ENCODE results near the gene TRDN. TPM values are rescaled to one million over a fixed set of nuclear protein-coding genes. Genes with fewer than 3 reads are reported as not detected.

The TRDN gene
- polyA plus RNA-seq, 1 donor from 2014 or later: not detected

GRCh38 chr6:123551939-123552707, 84.6 kb downstream of the TRDN start:
- H3F3A ChIP-seq (ENCODE audit: insufficient read depth, low read length, poor library complexity, severe bottlenecking): no peaks in the 10 kb centered on the region
- H3K36me3 ChIP-seq (ENCODE audit: insufficient read depth, low read length): no peaks in the 10 kb centered on the region
- H3K9me2 ChIP-seq (ENCODE audit: insufficient read depth, low read length): no peaks in the 10 kb centered on the region
- H4K20me1 ChIP-seq (ENCODE audit: insufficient read depth): no peaks in the 10 kb centered on the region
- H3K9me3 ChIP-seq (ENCODE audit: low read length): no peaks in the 10 kb centered on the region
- no peak overlapping the region for H3K9ac ChIP-seq (ENCODE audit: low read length)
- no peaks in the 10 kb centered on the region for H3K79me2 ChIP-seq (replicated peaks; ENCODE audit: insufficient read depth, low read length)
- H2AFZ ChIP-seq (ENCODE audit: low read depth, low read length): no peak overlapping the region
- H3K4me3 ChIP-seq (ENCODE audit: low read length): no peak overlapping the region
- TF ChIP-seq REST (IDR thresholded peaks at IDR 0.05; ENCODE audit: borderline replicate concordance) (no peak), POLR2AphosphoS5 (IDR thresholded peaks at IDR 0.05) (no peak), MXI1 (conservative IDR thresholded peaks at IDR 0.05; ENCODE audit: poor library complexity, severe bottlenecking) (no peak), RAD21 (conservative IDR thresholded peaks at IDR 0.05) (no peak), EZH2 (IDR thresholded peaks at IDR 0.05; ENCODE audit: borderline replicate concordance, insufficient read depth, low read length, poor library complexity, severe bottlenecking) (no peak)
- TF ChIP-seq, protein P1, sequence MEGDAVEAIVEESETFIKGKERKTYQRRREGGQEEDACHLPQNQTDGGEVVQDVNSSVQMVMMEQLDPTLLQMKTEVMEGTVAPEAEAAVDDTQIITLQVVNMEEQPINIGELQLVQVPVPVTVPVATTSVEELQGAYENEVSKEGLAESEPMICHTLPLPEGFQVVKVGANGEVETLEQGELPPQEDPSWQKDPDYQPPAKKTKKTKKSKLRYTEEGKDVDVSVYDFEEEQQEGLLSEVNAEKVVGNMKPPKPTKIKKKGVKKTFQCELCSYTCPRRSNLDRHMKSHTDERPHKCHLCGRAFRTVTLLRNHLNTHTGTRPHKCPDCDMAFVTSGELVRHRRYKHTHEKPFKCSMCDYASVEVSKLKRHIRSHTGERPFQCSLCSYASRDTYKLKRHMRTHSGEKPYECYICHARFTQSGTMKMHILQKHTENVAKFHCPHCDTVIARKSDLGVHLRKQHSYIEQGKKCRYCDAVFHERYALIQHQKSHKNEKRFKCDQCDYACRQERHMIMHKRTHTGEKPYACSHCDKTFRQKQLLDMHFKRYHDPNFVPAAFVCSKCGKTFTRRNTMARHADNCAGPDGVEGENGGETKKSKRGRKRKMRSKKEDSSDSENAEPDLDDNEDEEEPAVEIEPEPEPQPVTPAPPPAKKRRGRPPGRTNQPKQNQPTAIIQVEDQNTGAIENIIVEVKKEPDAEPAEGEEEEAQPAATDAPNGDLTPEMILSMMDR (IDR thresholded peaks at IDR 0.05; ENCODE audit: poor library complexity, severe bottlenecking): no peak
- no peak overlapping the region for H3K27ac ChIP-seq (ENCODE audit: low read length)
- no peak overlapping the region for H3K4me2 ChIP-seq (ENCODE audit: low read length)
- no peaks in the 10 kb centered on the region for H3K27me3 ChIP-seq (ENCODE audit: insufficient read depth, low read depth, low read length)

GRCh38 chr6:123550052-123550617, 86.6 kb downstream of the TRDN start:
- Histone ChIP-seq H3F3A (ENCODE audit: insufficient read depth, low read length, poor library complexity, severe bottlenecking) (no peaks in the 10 kb centered on the region), H3K27me3 (ENCODE audit: insufficient read depth, low read depth, low read length) (no peaks in the 10 kb centered on the region), H3K9me3 (ENCODE audit: low read length) (no peaks in the 10 kb centered on the region), H3K27ac (ENCODE audit: low read length) (no peak overlapping the region), H2AFZ (ENCODE audit: low read depth, low read length) (no peak overlapping the region), H3K79me2 (replicated peaks; ENCODE audit: insufficient read depth, low read length) (no peaks in the 10 kb centered on the region), H3K4me3 (ENCODE audit: low read length) (no peak overlapping the region), H3K4me2 (ENCODE audit: low read length) (no peak overlapping the region), H3K36me3 (ENCODE audit: insufficient read depth, low read length) (no peaks in the 10 kb centered on the region), H3K9ac (ENCODE audit: low read length) (no peak overlapping the region), H4K20me1 (ENCODE audit: insufficient read depth) (no peaks in the 10 kb centered on the region), H3K9me2 (ENCODE audit: insufficient read depth, low read length) (no peaks in the 10 kb centered on the region)
- no peak for TF ChIP-seq RAD21 (conservative IDR thresholded peaks at IDR 0.05)
- TF ChIP-seq, protein P1 (IDR thresholded peaks at IDR 0.05; ENCODE audit: poor library complexity, severe bottlenecking): no peak
- no peak for TF ChIP-seq TAF1 (IDR thresholded peaks at IDR 0.05; ENCODE audit: low read depth)
- no peak for TF ChIP-seq EP300 (conservative IDR thresholded peaks at IDR 0.05; ENCODE audit: poor library complexity, severe bottlenecking)
- TF ChIP-seq REST (IDR thresholded peaks at IDR 0.05; ENCODE audit: borderline replicate concordance): no peak
- no peak for TF ChIP-seq SMC3 (conservative IDR thresholded peaks at IDR 0.05; ENCODE audit: poor library complexity)
- TF ChIP-seq EZH2 (IDR thresholded peaks at IDR 0.05; ENCODE audit: borderline replicate concordance, insufficient read depth, low read length, poor library complexity, severe bottlenecking): no peak
- TF ChIP-seq POLR2AphosphoS5 (IDR thresholded peaks at IDR 0.05): no peak
- no peak for TF ChIP-seq MXI1 (conservative IDR thresholded peaks at IDR 0.05; ENCODE audit: poor library complexity, severe bottlenecking)
